ENCODE measurements around the gene SIX4. TPM values are rescaled to one million over a fixed set of nuclear protein-coding genes. Genes with fewer than 3 reads are reported as not detected.

Gene SIX4
- total RNA-seq, 2 experiments from 2014 or later, result 1.6 to 3.9 TPM

GRCh38 chr14:60668431-60669112, 55.6 kb downstream of the SIX4 start:
- Mint-ChIP-seq H3K9me3 (ENCODE audit: low read depth) (no peaks in the 10 kb centered on the region), H3K4me3 (no peak overlapping the region), H3K4me1 (no peaks in the 10 kb centered on the region), H3K36me3 (no peaks in the 10 kb centered on the region), H3K27ac (no peak overlapping the region), H3K27me3 (peaks cover 30% of the 10 kb centered on the region)
- CTCF ChIA-PET, result no interaction called here
- ATAC-seq (no peak), DNase-seq (no peak)

DNA sequence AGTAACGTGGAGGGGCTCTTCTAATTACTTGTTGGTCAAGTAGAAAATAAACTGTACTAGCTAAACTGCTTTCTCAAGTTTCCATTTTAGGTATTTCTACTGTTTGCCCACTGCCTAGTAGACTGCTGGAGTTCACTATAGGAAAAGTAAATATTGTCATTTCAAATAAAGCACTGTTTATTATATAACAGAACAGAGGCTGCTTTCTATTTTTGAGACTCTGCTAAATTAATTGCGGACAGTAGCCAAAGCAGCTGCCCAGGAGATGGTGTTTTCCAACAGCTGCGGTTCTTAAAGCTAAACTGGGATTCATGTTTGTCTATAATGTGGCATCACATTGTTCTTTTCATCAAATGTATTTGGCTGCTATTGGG, 59.0 kb downstream of the SIX4 start:
- ATAC-seq, result no peak
- Mint-ChIP-seq H3K27ac (no peak overlapping the region), H3K4me1 (no peaks in the 10 kb centered on the region), H3K36me3 (no peaks in the 10 kb centered on the region), H3K27me3 (peaks cover 53% of the 10 kb centered on the region), H3K9me3 (ENCODE audit: low read depth) (no peaks in the 10 kb centered on the region), H3K4me3 (no peak overlapping the region)
- CTCF ChIA-PET, result no interaction called here
- DNase-seq, result no peak

DNA sequence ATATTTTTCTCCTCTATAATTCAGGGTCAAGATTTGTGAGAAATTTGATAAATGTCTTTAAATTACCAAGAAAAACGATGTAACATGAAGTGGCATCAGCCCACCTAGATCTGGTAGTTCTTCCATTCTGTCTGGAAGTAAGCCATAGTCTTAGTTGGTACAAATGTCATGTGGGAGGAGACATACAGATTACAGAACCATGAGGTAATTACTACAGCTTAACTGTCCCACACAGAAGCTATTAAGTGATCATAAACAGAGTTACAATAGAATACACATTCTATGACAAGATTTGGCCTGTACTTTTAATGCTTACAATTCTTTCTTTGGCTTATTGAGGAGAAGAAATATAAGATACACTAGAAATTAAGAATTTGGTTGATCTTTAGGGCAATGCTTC, 61.2 kb downstream of the SIX4 start:
- H3K36me3 Mint-ChIP-seq, result no peaks in the 10 kb centered on the region
- CTCF ChIA-PET, result no interaction called here
- no peak for ATAC-seq

GRCh38 chr14:60661721-60662120, 62.4 kb downstream of the SIX4 start:
- CTCF ChIA-PET, result no interaction called here
- no peak for DNase-seq
- peaks cover 75% of the 10 kb centered on the region for H3K27me3 Mint-ChIP-seq
- no peaks in the 10 kb centered on the region for H3K36me3 Mint-ChIP-seq
- H3K27ac Mint-ChIP-seq, result no peak overlapping the region
- ATAC-seq, result no peak
- H3K9me3 Mint-ChIP-seq (ENCODE audit: low read depth), result no peaks in the 10 kb centered on the region
- no peak overlapping the region for H3K4me3 Mint-ChIP-seq
- peaks cover 12% of the 10 kb centered on the region for H3K4me1 Mint-ChIP-seq

More for the DNA sequence above, 61.2 kb downstream of the SIX4 start:
- Mint-ChIP-seq H3K4me1 (peaks cover 6% of the 10 kb centered on the region), H3K27ac (no peak overlapping the region), H3K4me3 (no peak overlapping the region), H3K27me3 (peaks cover 70% of the 10 kb centered on the region), H3K9me3 (ENCODE audit: low read depth) (no peaks in the 10 kb centered on the region)
- DNase-seq, result no peak

Other genes starting within 250 kb of the SIX4 start
- not detected for gene C14orf39, start 238.3 kb downstream of the SIX4 start, total RNA-seq
- gene SIX6, start 215.2 kb downstream of the SIX4 start, total RNA-seq, result not detected
- gene SIX1, start 74.9 kb downstream of the SIX4 start, total RNA-seq, result under 1 TPM; 0.47 to 0.89 TPM
- 10 to 100 TPM; 57.9 to 60.7 TPM for gene MNAT1, start 10.4 kb upstream of the SIX4 start, total RNA-seq

Measured in activated CD8-positive, alpha-beta memory T cell treated with anti-CD3 and anti-CD28 coated beads, Interleukin-2, amount 10 ng/mL, durations not matched to agents 7 days and 5 days (primary cell).